HUES64 (cell line): ENCODE results near the gene CST9L.

ENCODE experiments used
- H3K27ac ChIP-seq: 2 replicates; pipeline ENCODE4 v1.7.0; 2013; ENCODE audit warnings: low read depth, low read length, inconsistent platforms
- H3K27me3 ChIP-seq: 2 replicates; pipeline ENCODE4 v1.6.1; 2013; ENCODE audit warnings: mild to moderate bottlenecking, low read length; ENCODE audit not compliant: insufficient read depth
- H3K36me3 ChIP-seq: 2 replicates; pipeline ENCODE4 v1.6.1; 2013; ENCODE audit warnings: mild to moderate bottlenecking, low read length; ENCODE audit not compliant: insufficient read depth
- H3K4me1 ChIP-seq: 2 replicates; pipeline ENCODE4 v1.6.1; 2013; ENCODE audit warnings: mild to moderate bottlenecking, low read length, moderate library complexity; ENCODE audit not compliant: insufficient read depth
- H3K4me3 ChIP-seq: 2 replicates; pipeline ENCODE4 v1.5.1; 2013; ENCODE audit warnings: mild to moderate bottlenecking, low read length, moderate library complexity
- H3K9ac ChIP-seq: 2 replicates; pipeline ENCODE4 v1.6.1; 2013; ENCODE audit warnings: mild to moderate bottlenecking, low read depth, low read length
- H3K9me3 ChIP-seq: 2 replicates; pipeline ENCODE4 v1.6.1; 2013; ENCODE audit warnings: low read depth, low read length; ENCODE audit not compliant: insufficient read depth
- WGBS: fragments of 150-250, 120-280 bp; methylation state at CpG from one replicate; pipeline ENCODE4 v1.1.7; 2013; ENCODE audit warnings: missing lambda C conversion rate; 5-methylcytosine and 5-hydroxymethylcytosine counted together

The CST9L gene

DNA sequence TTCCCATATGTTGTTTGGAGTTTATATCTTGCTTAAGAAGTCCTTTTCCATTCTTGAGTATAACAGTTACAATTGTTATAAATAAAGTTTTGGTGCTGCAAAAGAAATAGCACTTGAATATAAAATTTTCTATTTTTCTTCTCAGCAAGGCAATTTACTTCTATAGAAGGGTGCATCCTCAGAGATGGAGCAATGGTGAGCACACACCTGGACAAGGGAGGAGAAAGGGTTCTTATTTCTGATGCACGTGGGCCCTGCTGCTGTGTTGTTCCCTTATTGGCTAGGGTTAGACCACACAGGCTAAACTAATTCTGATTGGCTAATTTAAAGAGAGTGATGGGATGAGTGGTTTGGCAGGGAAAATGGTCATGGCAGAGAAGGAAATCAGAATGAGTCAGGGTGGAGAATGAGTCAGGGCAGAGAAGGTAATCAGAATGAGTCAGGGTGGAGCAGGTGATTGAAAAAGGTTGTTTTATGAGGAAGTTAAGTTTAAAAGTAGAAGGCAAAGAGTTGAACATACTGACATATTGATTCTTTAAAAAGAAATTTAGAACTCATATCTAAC is 39.3 kb downstream of the CST9L start:
- Histone ChIP-seq H3K9me3 (peaks cover 22% of the 10 kb centered on the region), H3K9ac (no peak overlapping the region), H3K27ac (no peak overlapping the region), H3K36me3 (no peaks in the 10 kb centered on the region), H3K4me3 (no peak overlapping the region), H3K27me3 (no peaks in the 10 kb centered on the region), H3K4me1 (peaks cover 20% of the 10 kb centered on the region)
- 90% methylated on average over 1 of the region's 1 CpG for WGBS

DNA sequence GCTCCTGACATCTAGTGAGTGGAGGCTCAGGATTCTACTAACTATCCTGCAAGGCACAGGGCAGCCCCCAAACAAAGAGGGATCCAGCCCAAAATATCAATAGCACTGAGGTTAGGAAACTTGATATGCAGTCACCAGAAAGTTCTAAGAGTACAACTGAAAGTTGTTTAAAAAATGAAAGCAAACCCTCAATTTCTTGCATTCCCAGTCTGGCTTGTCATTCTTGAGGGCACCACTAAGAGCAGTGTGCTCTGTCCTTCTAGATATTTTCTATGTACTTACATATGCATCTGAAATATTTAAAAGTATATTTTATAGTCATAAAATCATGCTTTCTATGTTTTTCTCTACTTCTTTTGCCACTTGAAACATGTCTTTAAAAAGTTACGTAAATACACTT is 41.4 kb downstream of the CST9L start:
- Histone ChIP-seq H3K9me3 (peaks cover 22% of the 10 kb centered on the region), H3K9ac (no peak overlapping the region), H3K4me1 (peaks cover 1% of the 10 kb centered on the region; the same call in 1 of the 2 replicates), H3K36me3 (no peaks in the 10 kb centered on the region), H3K27ac (no peak overlapping the region), H3K4me3 (no peak overlapping the region), H3K27me3 (no peaks in the 10 kb centered on the region)
- WGBS = no CpG with 5 or more reads among the region's 1 CpG

DNA sequence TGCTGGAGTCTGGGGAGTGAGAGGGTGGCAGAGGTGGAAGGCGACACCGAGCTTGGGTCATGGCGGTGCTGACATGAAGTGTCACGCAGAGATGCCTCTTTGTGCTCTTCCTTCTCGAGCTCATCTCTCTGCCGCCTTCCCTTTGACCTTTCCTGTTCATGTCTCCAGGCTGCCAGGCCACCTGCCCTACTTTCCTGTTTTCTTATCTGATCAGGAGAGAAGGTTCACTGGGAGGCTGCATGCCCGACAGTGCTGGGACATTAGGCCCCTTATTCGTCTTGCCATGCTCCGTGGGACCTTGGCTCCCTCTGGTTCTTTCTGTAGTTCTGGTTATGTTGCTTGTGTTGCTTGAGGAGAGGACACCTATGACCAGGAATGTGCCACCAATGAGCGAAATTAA is 44.1 kb downstream of the CST9L start:
- Histone ChIP-seq H3K36me3 (no peaks in the 10 kb centered on the region), H3K27me3 (no peaks in the 10 kb centered on the region), H3K9me3 (peaks cover 17% of the 10 kb centered on the region), H3K4me1 (no peaks in the 10 kb centered on the region), H3K9ac (no peak overlapping the region), H3K27ac (no peak overlapping the region), H3K4me3 (no peak overlapping the region)
- 93% methylated on average over 10 of the region's 10 CpGs for WGBS

GRCh38 chr20:23520185-23520584 is 48.1 kb downstream of the CST9L start:
- WGBS = 70% methylated on average over 2 of the region's 2 CpGs
- Histone ChIP-seq H3K9me3 (peaks cover 7% of the 10 kb centered on the region; the same call in 1 of the 2 replicates), H3K9ac (no peak overlapping the region)

GRCh38 chr20:23519556-23519955 is 48.7 kb downstream of the CST9L start:
- Histone ChIP-seq H3K4me1 (peaks cover 10% of the 10 kb centered on the region), H3K4me3 (no peak overlapping the region), H3K36me3 (no peaks in the 10 kb centered on the region), H3K27ac (no peak overlapping the region), H3K9ac (no peak overlapping the region), H3K9me3 (peaks cover 7% of the 10 kb centered on the region; the same call in 1 of the 2 replicates), H3K27me3 (no peaks in the 10 kb centered on the region)
- 91% methylated on average over 6 of the region's 6 CpGs for WGBS

More at GRCh38 chr20:23520185-23520584, 48.1 kb downstream of the CST9L start:
- Histone ChIP-seq H3K36me3 (no peaks in the 10 kb centered on the region), H3K27me3 (no peaks in the 10 kb centered on the region), H3K4me3 (no peak overlapping the region), H3K27ac (no peak overlapping the region), H3K4me1 (peaks cover 3% of the 10 kb centered on the region)

GRCh38 chr20:23517719-23518118 is 50.6 kb downstream of the CST9L start:
- no peak overlapping the region for H3K4me3 ChIP-seq
- H3K9ac ChIP-seq = no peak overlapping the region
- H3K4me1 ChIP-seq = peaks cover 10% of the 10 kb centered on the region
- H3K27me3 ChIP-seq = no peaks in the 10 kb centered on the region
- whole genome bisulfite sequencing = 93% methylated on average over 4 of the region's 4 CpGs
- H3K27ac ChIP-seq = no peak overlapping the region
- no peaks in the 10 kb centered on the region for H3K36me3 ChIP-seq
- H3K9me3 ChIP-seq = peaks cover 7% of the 10 kb centered on the region; the same call in 1 of the 2 replicates

GRCh38 chr20:23515250-23515939 is 52.9 kb downstream of the CST9L start:
- Histone ChIP-seq H3K27me3 (no peaks in the 10 kb centered on the region), H3K36me3 (no peaks in the 10 kb centered on the region), H3K9ac (no peak overlapping the region), H3K4me1 (peaks cover 10% of the 10 kb centered on the region), H3K9me3 (no peaks in the 10 kb centered on the region), H3K27ac (peak overlapping the region; percentile 63; the same call in 1 of the 2 replicates), H3K4me3 (no peak overlapping the region)
- 65% methylated on average over 3 of the region's 5 CpGs for WGBS

DNA sequence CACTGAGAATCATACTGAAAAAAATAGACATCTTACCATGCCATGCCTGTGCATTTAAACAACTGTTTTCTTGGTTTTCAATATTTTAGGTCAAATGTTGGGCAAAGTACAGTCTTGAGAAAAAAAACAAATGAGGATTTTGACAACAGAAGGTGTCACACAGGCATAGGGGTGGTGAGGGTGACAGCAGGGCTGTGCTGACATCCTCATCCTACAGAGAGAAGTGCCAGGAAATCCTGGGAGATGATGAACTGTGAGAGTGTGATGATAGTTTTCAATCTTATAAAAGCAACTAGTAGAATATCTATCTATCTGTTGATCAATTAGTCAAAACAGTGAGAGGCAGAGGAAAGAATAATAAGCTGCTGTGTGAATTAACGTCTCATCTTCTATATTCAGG is 53.4 kb downstream of the CST9L start:
- Histone ChIP-seq H3K36me3 (no peaks in the 10 kb centered on the region), H3K9me3 (no peaks in the 10 kb centered on the region), H3K27ac (peak overlapping the region; percentile 63; the same call in 1 of the 2 replicates), H3K9ac (no peak overlapping the region), H3K27me3 (no peaks in the 10 kb centered on the region), H3K4me3 (no peak overlapping the region), H3K4me1 (peaks cover 10% of the 10 kb centered on the region)
- WGBS = no CpG with 5 or more reads among the region's 1 CpG
